Astrocyte (in vitro differentiated cells and primary cell): ENCODE results near the gene TBXAS1. TPM values are rescaled to one million over a fixed set of nuclear protein-coding genes. Genes with fewer than 3 reads are reported as not detected.

Experiments
- DNase-seq: peaks from one replicate; pipeline ENCODE4 v3.0.0-alpha.2; 2010; ENCODE audit warnings: low read depth
- FAIRE-seq: peaks from 2 replicates; lab custom pipeline; 2011; peaks lifted over from hg19 to GRCh38; lab: Jason Lieb, UNC
- H2AFZ ChIP-seq: 2 replicates; pipeline ENCODE4 v1.6.0; 2012; ENCODE audit warnings: low read depth, low read length, inconsistent platforms
- H3K27ac ChIP-seq: 2 replicates; pipeline ENCODE4 v1.5.1; 2011; ENCODE audit warnings: low read depth, low read length, inconsistent platforms
- H3K27me3 ChIP-seq: 2 replicates; pipeline ENCODE4 v1.6.0; 2011; ENCODE audit warnings: low read length, inconsistent platforms; ENCODE audit not compliant: insufficient read depth
- H3K36me3 ChIP-seq: 2 replicates; pipeline ENCODE4 v1.5.1; 2011; ENCODE audit warnings: low read length, inconsistent platforms; ENCODE audit not compliant: insufficient read depth
- H3K4me1 ChIP-seq: 2 replicates; pipeline ENCODE4 v1.5.1; 2011; ENCODE audit warnings: low read length, inconsistent platforms; ENCODE audit not compliant: insufficient read depth
- H3K4me2 ChIP-seq: 2 replicates; pipeline ENCODE4 v1.6.0; 2012; ENCODE audit warnings: low read length, inconsistent platforms
- H3K4me3 ChIP-seq: 2 replicates; pipeline ENCODE4 v1.5.1; 2011; ENCODE audit warnings: low read depth, mild to moderate bottlenecking, low read length, inconsistent platforms; ENCODE audit not compliant: insufficient read depth
- H3K79me2 ChIP-seq: 2 replicates; pipeline ENCODE4 v1.6.0; 2012; ENCODE audit warnings: mild to moderate bottlenecking, low read length, inconsistent platforms; ENCODE audit not compliant: insufficient read depth
- H3K9ac ChIP-seq: 2 replicates; pipeline ENCODE4 v1.6.0; 2012; ENCODE audit warnings: mild to moderate bottlenecking, low read length, inconsistent platforms
- H3K9me3 ChIP-seq: 2 replicates; pipeline ENCODE4 v1.5.1; 2012; ENCODE audit warnings: low read depth, mild to moderate bottlenecking, low read length, inconsistent platforms; ENCODE audit not compliant: insufficient read depth
- H4K20me1 ChIP-seq: 2 replicates; pipeline ENCODE4 v1.6.0; 2012; ENCODE audit warnings: low read length, inconsistent platforms; ENCODE audit not compliant: insufficient read depth
- H3K27ac Mint-ChIP-seq: one replicate; pipeline ENCODE4 v1.8.0; 2021; ENCODE audit warnings: mild to moderate bottlenecking, mixed read lengths; ENCODE audit not compliant: unreplicated experiment
- H3K27me3 Mint-ChIP-seq: one replicate; pipeline ENCODE4 v1.8.0; 2021; ENCODE audit warnings: low read depth, mixed read lengths; ENCODE audit not compliant: unreplicated experiment
- H3K36me3 Mint-ChIP-seq: one replicate; pipeline ENCODE4 v1.8.0; 2021; ENCODE audit warnings: low read depth, mixed read lengths; ENCODE audit not compliant: unreplicated experiment
- H3K4me1 Mint-ChIP-seq: one replicate; pipeline ENCODE4 v1.8.0; 2021; ENCODE audit warnings: low read depth, mixed read lengths; ENCODE audit not compliant: unreplicated experiment
- H3K4me3 Mint-ChIP-seq: one replicate; pipeline ENCODE4 v1.8.0; 2021; ENCODE audit warnings: mild to moderate bottlenecking, moderate library complexity, mixed read lengths; ENCODE audit not compliant: unreplicated experiment
- H3K9me3 Mint-ChIP-seq: one replicate; pipeline ENCODE4 v1.8.0; 2021; ENCODE audit warnings: mild to moderate bottlenecking, mixed read lengths; ENCODE audit not compliant: unreplicated experiment
- CTCF ChIP-seq: IDR thresholded peaks from 2 replicates; pipeline ENCODE4 v1.5.1; 2011; ENCODE audit warnings: low read depth, mild to moderate bottlenecking, inconsistent platforms, low read length, moderate library complexity; ENCODE audit not compliant: insufficient read depth
- EZH2 ChIP-seq: IDR thresholded peaks from 2 replicates; pipeline ENCODE4 v1.6.1; 2012; ENCODE audit warnings: mild to moderate bottlenecking, low read length, inconsistent platforms; ENCODE audit not compliant: insufficient read depth
- total RNA-seq: library from RNA; stranded (reverse); gene quantifications from 2 replicates; pipeline ENCODE4 v1.2.1, GENCODE V29; 2021

TBXAS1 gene
- total RNA-seq, 1 donor from 2014 or later: 1.1 TPM

GRCh38 chr7:139797607-139798006 lies 31.5 kb upstream of the TBXAS1 start:
- no peaks in the 10 kb centered on the region for H3K27me3 ChIP-seq
- FAIRE-seq: no peak

GRCh38 chr7:139798221-139798620 lies 30.8 kb upstream of the TBXAS1 start:
- no peaks in the 10 kb centered on the region for H3K9me3 ChIP-seq
- no peak for FAIRE-seq
- no peaks in the 10 kb centered on the region for H3K4me1 Mint-ChIP-seq
- peaks cover 8% of the 10 kb centered on the region for H3K9me3 Mint-ChIP-seq
- no peaks in the 10 kb centered on the region for H4K20me1 ChIP-seq
- H3K36me3 ChIP-seq: no peaks in the 10 kb centered on the region
- no peaks in the 10 kb centered on the region for H3K27me3 ChIP-seq
- H3K4me2 ChIP-seq: no peak overlapping the region
- H3K79me2 ChIP-seq: no peaks in the 10 kb centered on the region
- peaks cover 4% of the 10 kb centered on the region for H3K36me3 Mint-ChIP-seq
- H3K4me3 Mint-ChIP-seq: no peak overlapping the region
- no peak for TF ChIP-seq EZH2
- TF ChIP-seq CTCF: no peak
- no peaks in the 10 kb centered on the region for H3K27me3 Mint-ChIP-seq
- DNase-seq: no peak
- no peak overlapping the region for H3K27ac ChIP-seq
- H2AFZ ChIP-seq: no peak overlapping the region
- no peak overlapping the region for H3K9ac ChIP-seq
- H3K4me1 ChIP-seq: no peaks in the 10 kb centered on the region
- H3K4me3 ChIP-seq: no peak overlapping the region
- H3K27ac Mint-ChIP-seq: no peak overlapping the region

More at GRCh38 chr7:139797607-139798006, 31.5 kb upstream of the TBXAS1 start:
- Mint-ChIP-seq H3K4me1 (no peaks in the 10 kb centered on the region), H3K27ac (no peak overlapping the region), H3K4me3 (no peak overlapping the region), H3K27me3 (no peaks in the 10 kb centered on the region), H3K36me3 (no peaks in the 10 kb centered on the region), H3K9me3 (peaks cover 2% of the 10 kb centered on the region)
- no peaks in the 10 kb centered on the region for H3K4me1 ChIP-seq
- H3K4me2 ChIP-seq: no peak overlapping the region
- H2AFZ ChIP-seq: no peak overlapping the region
- H3K9ac ChIP-seq: no peak overlapping the region
- no peaks in the 10 kb centered on the region for H3K79me2 ChIP-seq
- H3K27ac ChIP-seq: no peak overlapping the region
- peak; percentile 16 for DNase-seq
- no peaks in the 10 kb centered on the region for H3K9me3 ChIP-seq
- no peak overlapping the region for H3K4me3 ChIP-seq
- TF ChIP-seq EZH2: no peak
- TF ChIP-seq CTCF: no peak
- H4K20me1 ChIP-seq: no peaks in the 10 kb centered on the region
- H3K36me3 ChIP-seq: no peaks in the 10 kb centered on the region

- H3K4me1 ChIP-seq: no peaks in the 10 kb centered on the region
- H3K4me2 ChIP-seq: no peak overlapping the region
- H3K36me3 Mint-ChIP-seq: peaks cover 4% of the 10 kb centered on the region
- no peaks in the 10 kb centered on the region for H3K27me3 Mint-ChIP-seq
- H3K27ac Mint-ChIP-seq: no peak overlapping the region
- no peaks in the 10 kb centered on the region for H3K79me2 ChIP-seq
- no peak overlapping the region for H3K4me3 Mint-ChIP-seq
- DNase-seq: no peak
- no peak for FAIRE-seq
- peaks cover 8% of the 10 kb centered on the region for H3K9me3 Mint-ChIP-seq
- H3K9me3 ChIP-seq: peaks cover 2% of the 10 kb centered on the region
- H3K9ac ChIP-seq: no peak overlapping the region
- H3K36me3 ChIP-seq: no peaks in the 10 kb centered on the region
- no peaks in the 10 kb centered on the region for H3K27me3 ChIP-seq
- no peaks in the 10 kb centered on the region for H3K4me1 Mint-ChIP-seq
- H4K20me1 ChIP-seq: no peaks in the 10 kb centered on the region
- no peak overlapping the region for H3K4me3 ChIP-seq
- H3K27ac ChIP-seq: no peak overlapping the region
- TF ChIP-seq EZH2: no peak
- no peak for TF ChIP-seq CTCF
- no peak overlapping the region for H2AFZ ChIP-seq
Observed at GRCh38 chr7:139798892-139799291, 30.2 kb upstream of the TBXAS1 start.
